IPS-20b (cell line): ENCODE data around the gene RHOBTB1.

Experiments used
- H3K27ac ChIP-seq: one replicate; pipeline ENCODE4 v1.5.1; 2013; ENCODE audit warnings: low read length
- H3K27me3 ChIP-seq: 2 replicates; pipeline ENCODE4 v1.6.1; 2013; ENCODE audit warnings: mild to moderate bottlenecking, low read length, inconsistent platforms; ENCODE audit not compliant: insufficient read depth
- H3K36me3 ChIP-seq: 2 replicates; pipeline ENCODE4 v1.6.1; 2013; ENCODE audit warnings: low read depth, mild to moderate bottlenecking, inconsistent platforms, low read length, moderate library complexity; ENCODE audit not compliant: insufficient read depth
- H3K4me1 ChIP-seq: 2 replicates; pipeline ENCODE4 v1.6.1; 2013; ENCODE audit warnings: mild to moderate bottlenecking, control low read depth, inconsistent platforms, low read length, moderate library complexity; ENCODE audit not compliant: insufficient read depth
- H3K4me3 ChIP-seq: 2 replicates; pipeline ENCODE4 v1.5.1; 2013; ENCODE audit warnings: mild to moderate bottlenecking, low read length, inconsistent platforms
- H3K9ac ChIP-seq: 2 replicates; pipeline ENCODE4 v1.6.1; 2013; ENCODE audit warnings: low read depth, mild to moderate bottlenecking, inconsistent platforms, low read length, moderate library complexity
- H3K9me3 ChIP-seq: 2 replicates; pipeline ENCODE4 v1.6.1; 2013; ENCODE audit warnings: mild to moderate bottlenecking, low read depth, low read length, inconsistent platforms; ENCODE audit not compliant: insufficient read depth

The RHOBTB1 gene

GRCh38 chr10:60952067-60952845 is 8.3 kb upstream of the RHOBTB1 start:
- Histone ChIP-seq H3K27ac (no peak overlapping the region), H3K4me3 (no peak overlapping the region), H3K36me3 (no peaks in the 10 kb centered on the region), H3K4me1 (no peaks in the 10 kb centered on the region), H3K27me3 (no peaks in the 10 kb centered on the region), H3K9me3 (no peaks in the 10 kb centered on the region), H3K9ac (no peak overlapping the region)

- H3K9ac ChIP-seq, result no peak overlapping the region
- no peak overlapping the region for H3K27ac ChIP-seq
- H3K4me3 ChIP-seq, result no peak overlapping the region
- no peaks in the 10 kb centered on the region for H3K27me3 ChIP-seq
- H3K4me1 ChIP-seq, result no peaks in the 10 kb centered on the region
- no peaks in the 10 kb centered on the region for H3K9me3 ChIP-seq
- H3K36me3 ChIP-seq, result no peaks in the 10 kb centered on the region
These were observed 7.3 kb upstream of the RHOBTB1 start for GRCh38 chr10:60951272-60951724.

- H3K36me3 ChIP-seq, result no peaks in the 10 kb centered on the region
- no peaks in the 10 kb centered on the region for H3K4me1 ChIP-seq
- H3K27me3 ChIP-seq, result peaks cover 4% of the 10 kb centered on the region
- no peak overlapping the region for H3K27ac ChIP-seq
- no peak overlapping the region for H3K9ac ChIP-seq
- H3K9me3 ChIP-seq, result no peaks in the 10 kb centered on the region
- H3K4me3 ChIP-seq, result no peak overlapping the region
These were observed 6.3 kb upstream of the RHOBTB1 start for GRCh38 chr10:60950300-60950699.

- no peak overlapping the region for H3K27ac ChIP-seq
- no peak overlapping the region for H3K4me3 ChIP-seq
- H3K27me3 ChIP-seq, result peaks cover 11% of the 10 kb centered on the region
- no peaks in the 10 kb centered on the region for H3K4me1 ChIP-seq
- no peaks in the 10 kb centered on the region for H3K36me3 ChIP-seq
- no peaks in the 10 kb centered on the region for H3K9me3 ChIP-seq
- no peak overlapping the region for H3K9ac ChIP-seq
These were observed 4.9 kb upstream of the RHOBTB1 start for GRCh38 chr10:60948851-60949250.

- Histone ChIP-seq H3K4me3 (peak overlapping the region; percentile 79; the same call in 1 of the 2 replicates), H3K4me1 (peaks cover 6% of the 10 kb centered on the region; the same call in 1 of the 2 replicates), H3K27ac (no peak overlapping the region), H3K9me3 (no peaks in the 10 kb centered on the region), H3K36me3 (no peaks in the 10 kb centered on the region), H3K9ac (peak overlapping the region; percentile 88; the same call in 1 of the 2 replicates), H3K27me3 (peaks cover 14% of the 10 kb centered on the region)
These were observed 919 bp upstream of the RHOBTB1 start for GRCh38 chr10:60944910-60945297.

- Histone ChIP-seq H3K9ac (peak overlapping the region; percentile 88), H3K27me3 (peaks cover 14% of the 10 kb centered on the region), H3K4me1 (peaks cover 6% of the 10 kb centered on the region; the same call in 1 of the 2 replicates), H3K36me3 (no peaks in the 10 kb centered on the region), H3K4me3 (peak overlapping the region; percentile 79), H3K27ac (no peak overlapping the region), H3K9me3 (no peaks in the 10 kb centered on the region)
These were observed 498 bp downstream of the RHOBTB1 start for GRCh38 chr10:60943316-60944057.

- Histone ChIP-seq H3K36me3 (no peaks in the 10 kb centered on the region), H3K9me3 (no peaks in the 10 kb centered on the region), H3K4me1 (peaks cover 6% of the 10 kb centered on the region; the same call in 1 of the 2 replicates), H3K27ac (no peak overlapping the region), H3K9ac (peak overlapping the region; percentile 88), H3K4me3 (peak overlapping the region; percentile 79), H3K27me3 (peaks cover 14% of the 10 kb centered on the region)
These were observed 1.1 kb downstream of the RHOBTB1 start for GRCh38 chr10:60942788-60943315.

- H3K36me3 ChIP-seq, result no peaks in the 10 kb centered on the region
- H3K9me3 ChIP-seq, result no peaks in the 10 kb centered on the region
- peaks cover 14% of the 10 kb centered on the region for H3K27me3 ChIP-seq
- H3K27ac ChIP-seq, result no peak overlapping the region
- peak overlapping the region; percentile 79; the same call in 1 of the 2 replicates for H3K4me3 ChIP-seq
- H3K4me1 ChIP-seq, result peaks cover 6% of the 10 kb centered on the region; the same call in 1 of the 2 replicates
- peak overlapping the region; percentile 88; the same call in 1 of the 2 replicates for H3K9ac ChIP-seq
These were observed 1.7 kb downstream of the RHOBTB1 start for GRCh38 chr10:60942134-60942787.

GRCh38 chr10:60940446-60940845 is 3.5 kb downstream of the RHOBTB1 start:
- no peak overlapping the region for H3K9ac ChIP-seq
- H3K27me3 ChIP-seq, result peaks cover 12% of the 10 kb centered on the region
- no peak overlapping the region for H3K27ac ChIP-seq
- no peak overlapping the region for H3K4me3 ChIP-seq
- peaks cover 6% of the 10 kb centered on the region; the same call in 1 of the 2 replicates for H3K4me1 ChIP-seq
- no peaks in the 10 kb centered on the region for H3K36me3 ChIP-seq
- no peaks in the 10 kb centered on the region for H3K9me3 ChIP-seq

GRCh38 chr10:60937784-60938654 is 6.0 kb downstream of the RHOBTB1 start:
- 0 out of 2 replicates have a peak, but pooled peaks cover under 1% of the 10 kb centered on the region for H3K27me3 ChIP-seq
- H3K4me3 ChIP-seq, result no peak overlapping the region
- H3K4me1 ChIP-seq, result peaks cover 6% of the 10 kb centered on the region; the same call in 1 of the 2 replicates
- no peak overlapping the region for H3K9ac ChIP-seq
- H3K9me3 ChIP-seq, result no peaks in the 10 kb centered on the region
- H3K27ac ChIP-seq, result no peak overlapping the region
- no peaks in the 10 kb centered on the region for H3K36me3 ChIP-seq
